Measurements from ENCODE around the gene SSTR5. TPM values are rescaled to one million over a fixed set of nuclear protein-coding genes. Genes with fewer than 3 reads are reported as not detected.

SSTR5 gene
- total RNA-seq, 1 donor from 2014 or later = not detected

- Histone ChIP-seq H3K4me1 (no peaks in the 10 kb centered on the region), H3K4me3 (no peak overlapping the region), H3K27me3 (ENCODE audit: low read depth) (peaks cover 47% of the 10 kb centered on the region), H3K9me3 (no peaks in the 10 kb centered on the region), H3K27ac (no peak overlapping the region), H3K36me3 (no peaks in the 10 kb centered on the region)
- DNase-seq (no peak), ATAC-seq (no peak)
- TF ChIP-seq, protein P1, sequence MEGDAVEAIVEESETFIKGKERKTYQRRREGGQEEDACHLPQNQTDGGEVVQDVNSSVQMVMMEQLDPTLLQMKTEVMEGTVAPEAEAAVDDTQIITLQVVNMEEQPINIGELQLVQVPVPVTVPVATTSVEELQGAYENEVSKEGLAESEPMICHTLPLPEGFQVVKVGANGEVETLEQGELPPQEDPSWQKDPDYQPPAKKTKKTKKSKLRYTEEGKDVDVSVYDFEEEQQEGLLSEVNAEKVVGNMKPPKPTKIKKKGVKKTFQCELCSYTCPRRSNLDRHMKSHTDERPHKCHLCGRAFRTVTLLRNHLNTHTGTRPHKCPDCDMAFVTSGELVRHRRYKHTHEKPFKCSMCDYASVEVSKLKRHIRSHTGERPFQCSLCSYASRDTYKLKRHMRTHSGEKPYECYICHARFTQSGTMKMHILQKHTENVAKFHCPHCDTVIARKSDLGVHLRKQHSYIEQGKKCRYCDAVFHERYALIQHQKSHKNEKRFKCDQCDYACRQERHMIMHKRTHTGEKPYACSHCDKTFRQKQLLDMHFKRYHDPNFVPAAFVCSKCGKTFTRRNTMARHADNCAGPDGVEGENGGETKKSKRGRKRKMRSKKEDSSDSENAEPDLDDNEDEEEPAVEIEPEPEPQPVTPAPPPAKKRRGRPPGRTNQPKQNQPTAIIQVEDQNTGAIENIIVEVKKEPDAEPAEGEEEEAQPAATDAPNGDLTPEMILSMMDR (IDR thresholded peaks at IDR 0.05) = no peak
- intact Hi-C loops (cut with DNase I) = no loop called here
Measured at GRCh38 chr16:1027501-1027815, 45.1 kb upstream of the SSTR5 start.

DNA sequence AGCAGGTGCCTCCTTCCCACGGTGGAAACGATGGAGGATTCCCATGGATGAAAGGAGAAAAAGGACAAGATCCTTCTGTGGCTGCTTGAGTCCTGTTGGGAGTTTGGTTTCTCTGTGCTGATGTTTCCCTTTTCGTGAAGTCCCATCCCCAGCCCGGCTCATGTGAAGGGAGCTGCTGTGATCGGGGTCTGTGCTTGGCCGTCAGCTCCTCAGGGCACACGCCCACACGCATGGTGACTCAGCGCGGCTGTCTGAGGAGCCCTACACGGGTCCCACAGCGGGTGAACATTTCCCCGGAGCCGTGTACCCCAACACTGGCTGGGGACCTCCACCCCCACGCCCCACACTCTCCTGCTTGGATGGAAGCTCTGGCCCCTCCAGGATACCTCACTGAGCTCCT is 44.5 kb upstream of the SSTR5 start:
- no peaks in the 10 kb centered on the region for H3K9me3 ChIP-seq
- H3K4me1 ChIP-seq = no peaks in the 10 kb centered on the region
- TF ChIP-seq, protein P1 (IDR thresholded peaks at IDR 0.05) = no peak
- H3K4me3 ChIP-seq = no peak overlapping the region
- H3K27me3 ChIP-seq (ENCODE audit: low read depth) = peaks cover 42% of the 10 kb centered on the region
- no peak overlapping the region for H3K27ac ChIP-seq
- DNase-seq (no peak), ATAC-seq (no peak)
- intact Hi-C loops (cut with DNase I) = no loop called here
- no peaks in the 10 kb centered on the region for H3K36me3 ChIP-seq

GRCh38 chr16:1028524-1029258 is 43.9 kb upstream of the SSTR5 start:
- Histone ChIP-seq H3K36me3 (no peaks in the 10 kb centered on the region), H3K9me3 (no peaks in the 10 kb centered on the region), H3K4me3 (no peak overlapping the region), H3K27ac (no peak overlapping the region), H3K4me1 (no peaks in the 10 kb centered on the region), H3K27me3 (ENCODE audit: low read depth) (peaks cover 41% of the 10 kb centered on the region)
- DNase-seq (no peak), ATAC-seq (no peak)
- TF ChIP-seq, protein P1 (IDR thresholded peaks at IDR 0.05) = no peak
- intact Hi-C loops (cut with DNase I) = no loop called here

DNA sequence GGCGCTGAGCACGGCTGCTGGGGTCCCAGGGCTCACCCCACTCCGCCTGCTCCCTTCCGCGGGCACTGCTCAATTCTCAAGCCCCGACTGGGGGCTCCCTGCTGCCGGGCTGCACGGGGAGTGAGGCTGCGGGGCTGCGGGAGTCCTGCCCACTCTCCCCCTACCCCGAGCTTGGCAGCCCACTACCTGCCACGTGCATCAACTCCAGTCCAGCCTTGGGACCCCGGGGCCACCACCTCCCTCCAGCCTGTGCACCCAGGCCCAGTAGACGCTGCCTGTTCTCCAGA is 43.3 kb upstream of the SSTR5 start:
- Histone ChIP-seq H3K4me3 (no peak overlapping the region), H3K27ac (no peak overlapping the region), H3K4me1 (no peaks in the 10 kb centered on the region), H3K9me3 (no peaks in the 10 kb centered on the region), H3K27me3 (ENCODE audit: low read depth) (peaks cover 35% of the 10 kb centered on the region), H3K36me3 (no peaks in the 10 kb centered on the region)
- no peak for ATAC-seq
- intact Hi-C loops (cut with DNase I) = no loop called here
- TF ChIP-seq, protein P1 (IDR thresholded peaks at IDR 0.05) = no peak
- no peak for DNase-seq

GRCh38 chr16:1030473-1030901 is 42.1 kb upstream of the SSTR5 start:
- Histone ChIP-seq H3K27ac (no peak overlapping the region), H3K4me1 (no peaks in the 10 kb centered on the region), H3K4me3 (no peak overlapping the region), H3K9me3 (no peaks in the 10 kb centered on the region), H3K36me3 (no peaks in the 10 kb centered on the region), H3K27me3 (ENCODE audit: low read depth) (peaks cover 33% of the 10 kb centered on the region)
- TF ChIP-seq, protein P1 (IDR thresholded peaks at IDR 0.05) = no peak
- DNase-seq = no peak
- intact Hi-C loops (cut with DNase I) = no loop called here
- ATAC-seq = no peak
